Testis (tissue), 3 donors: ENCODE results near the gene PWP2. TPM values are rescaled to one million over a fixed set of nuclear protein-coding genes. Genes with fewer than 3 reads are reported as not detected.
A peak's percentile ranks its signal among the peaks of the same experiment; 100 is the strongest.

Experiments
- DNase-seq: peaks from one replicate; pipeline ENCODE4 v3.0.0-alpha.2; 2019
- H3K27ac ChIP-seq, 2 donors: fragments of 200-600 bp; sonication (generic); one replicate each; pipeline ENCODE4 v1.5.1; 2019
- H3K27me3 ChIP-seq: fragments of 200-600 bp; sonication (generic); one replicate; pipeline ENCODE4 v1.5.1; 2019
- H3K36me3 ChIP-seq: fragments of 200-600 bp; sonication (generic); one replicate; pipeline ENCODE4 v1.5.1; 2017; ENCODE audit warnings: low read depth; ENCODE audit errors: missing control alignments
- H3K4me1 ChIP-seq: fragments of 200-600 bp; sonication (generic); one replicate; pipeline ENCODE4 v1.5.1; 2019
- H3K4me3 ChIP-seq, 2 donors: fragments of 200-600 bp; sonication (generic); one replicate each; pipeline ENCODE4 v1.5.1; 2017 to 2019
- H3K9me3 ChIP-seq: fragments of 200-600 bp; sonication (generic); one replicate; pipeline ENCODE4 v1.5.1; 2017
- CTCF ChIP-seq, 3 experiments: fragments of 450-650 bp in 2 of 3; fragments of 200-600 bp in 1 of 3; sonication (generic) in 1 of 3; IDR thresholded peaks; one replicate each; pipeline ENCODE4 v1.5.1; 2016 to 2019; ENCODE audit warnings: antibody characterized with exemption in 3 of 3, mild to moderate bottlenecking in 2 of 3, moderate library complexity in 1 of 3
- POLR2A ChIP-seq: fragments of 450-650 bp; IDR thresholded peaks from one replicate; pipeline ENCODE4 v1.6.1; 2017; ENCODE audit warnings: antibody characterized with exemption, mild to moderate bottlenecking, moderate library complexity
- WGBS, 2 donors: methylation state at CpG; one replicate each; pipeline ENCODE4 v1.1.5; 2018; 5-methylcytosine and 5-hydroxymethylcytosine counted together
- intact Hi-C: fragments of 100-400 bp; cut with DNase I; formaldehyde crosslinking; loops from one replicate; pipeline ENCODE4 v1.15.1; 2023; ENCODE audit warnings: low total_unique reads
- polyA plus RNA-seq: library from polyadenylated mRNA; stranded (reverse); fragments of 350-450 nt; fragmentation: Illumina TruSeq; extraction: RNeasy Lipid Tissue Mini Kit (QIAGEN cat#74804); gene quantifications from one replicate; pipeline ENCODE4 v1.2.3, GENCODE V29; 2014; ENCODE audit warnings: low read depth, low replicate concordance; ENCODE audit not compliant: insufficient read depth
- total RNA-seq, 2 donors: library from RNA; depleted of rRNA; stranded (reverse); fragments of >200 nt; gene quantifications; one replicate each; pipeline ENCODE4 v1.2.3, GENCODE V29; 2016

The PWP2 gene
- total and polyA plus RNA-seq, 3 donors from 2014 or later, result 7.8 to 23.7 (median 10.8) TPM

GRCh38 chr21:44089001-44089911 is 17.9 kb upstream of the PWP2 start:
- DNase-seq, result peak; percentile 12
- Histone ChIP-seq H3K36me3 (no peaks in the 10 kb centered on the region), H3K9me3 (no peaks in the 10 kb centered on the region), H3K27ac (no peak overlapping the region), H3K4me1 (peaks cover 11% of the 10 kb centered on the region), H3K4me3 (no peak overlapping the region), H3K27me3 (no peaks in the 10 kb centered on the region)
- intact Hi-C loops, result no loop called here
- WGBS, 2 donors, result 91 to 94% methylated on average over 28 to 30 of the region's 30 CpGs
- no peak for TF ChIP-seq CTCF (IDR thresholded peaks at IDR 0.05)
- no peak for TF ChIP-seq POLR2A

- H3K4me1 ChIP-seq, result peaks cover under 1% of the 10 kb centered on the region
- TF ChIP-seq CTCF (IDR thresholded peaks at IDR 0.05) (no peak), POLR2A (no peak)
- H3K27ac ChIP-seq, result no peak overlapping the region
- intact Hi-C loops, result no loop called here
- H3K4me3 ChIP-seq, result no peak overlapping the region
- no peaks in the 10 kb centered on the region for H3K27me3 ChIP-seq
- DNase-seq, result peak; percentile 11
- WGBS, 2 donors, result 94 to 96% methylated on average over 8 of the region's 8 CpGs
- no peaks in the 10 kb centered on the region for H3K9me3 ChIP-seq
- H3K36me3 ChIP-seq, result no peaks in the 10 kb centered on the region
These were observed 16.9 kb upstream of the PWP2 start for GRCh38 chr21:44090325-44090724.

GRCh38 chr21:44092211-44092610 is 15.0 kb upstream of the PWP2 start:
- TF ChIP-seq POLR2A (no peak), CTCF (IDR thresholded peaks at IDR 0.05) (no peak)
- Histone ChIP-seq H3K9me3 (no peaks in the 10 kb centered on the region), H3K27ac (no peak overlapping the region), H3K4me1 (no peaks in the 10 kb centered on the region), H3K27me3 (no peaks in the 10 kb centered on the region), H3K36me3 (no peaks in the 10 kb centered on the region), H3K4me3 (no peak overlapping the region)
- WGBS, 2 donors, result 64 to 78% methylated on average over 9 of the region's 9 CpGs
- intact Hi-C loops, result no loop called here
- peak; percentile 14 for DNase-seq

- H3K4me3 ChIP-seq, result no peak overlapping the region
- no peaks in the 10 kb centered on the region for H3K36me3 ChIP-seq
- H3K27ac ChIP-seq, result no peak overlapping the region
- no peaks in the 10 kb centered on the region for H3K4me1 ChIP-seq
- no peaks in the 10 kb centered on the region for H3K9me3 ChIP-seq
- TF ChIP-seq POLR2A (no peak), CTCF (IDR thresholded peaks at IDR 0.05) (no peak)
- no peaks in the 10 kb centered on the region for H3K27me3 ChIP-seq
- 90 to 94% methylated on average over 9 of the region's 9 CpGs for WGBS, 2 donors
- intact Hi-C loops, result no loop called here
- peak; percentile 10 for DNase-seq
These were observed 13.4 kb upstream of the PWP2 start for GRCh38 chr21:44093761-44094160.
